ENCODE results near the gene ATOSA. TPM values are rescaled to one million over a fixed set of nuclear protein-coding genes. Genes with fewer than 3 reads are reported as not detected.

The ATOSA gene
- total RNA-seq, result 10 to 100 TPM; 42.6 to 68.5 (median 46.0) TPM

GRCh38 chr15:52679232-52680040 lies at the start of gene ATOSA:
Gene ATOSA, minus strand, starts transcription at chr15:52679388. Its CDS starts 1,367 bp downstream, at chr15:52678021.
- intact Hi-C loops (cut with DNase I), result loop anchor here (2.0 kb wide), 1 partner anchor 111 kb away; the partner anchor contains the start of gene ARPP19
- WGBS, result under 1% methylated on average over 38 of the region's 55 CpGs
- H3K36me3 ChIP-seq, result peaks cover 0 to 19% (median 8%) of the 10 kb centered on the region in 4 donors
- peak within 1 kb of the TSS; percentile 95 to 100 (median 97) for H3K27ac ChIP-seq (replicated peaks in 1 of 4)
- TF ChIP-seq POLR2AphosphoS5 (IDR thresholded peaks at IDR 0.05) (peak; percentile 85 to 90), POLR2A (IDR thresholded peaks at IDR 0.05; ENCODE audit: low read depth) (no peak), CTCF (IDR thresholded peaks at IDR 0.05) (peak in 2 of 3 experiments; percentile 1 to 2)
- H3K4me1 ChIP-seq, result peaks cover 28 to 46% (median 43%) of the 10 kb centered on the region in 4 donors
- no peaks in the 10 kb centered on the region for H3K27me3 ChIP-seq
- DNase-seq (ENCODE audit: extremely low spot score), result peak; percentile 98
- H3K4me3 ChIP-seq, result peak within 1 kb of the TSS; percentile 67 to 99 (median 82)
- no peaks in the 10 kb centered on the region for H3K9me3 ChIP-seq

GRCh38 chr15:52728899-52729298 lies 49.7 kb upstream of the ATOSA start:
- H3K4me3 ChIP-seq, result no peak overlapping the region
- WGBS, result 22% methylated on average over 2 of the region's 2 CpGs
- H3K27ac ChIP-seq (replicated peaks in 1 of 4), result no peak overlapping the region
- intact Hi-C loops (cut with DNase I), result no loop called here
- no peak for TF ChIP-seq POLR2AphosphoS5 (IDR thresholded peaks at IDR 0.05)
- no peak for DNase-seq (ENCODE audit: extremely low spot score)
- H3K36me3 ChIP-seq, result no peaks in the 10 kb centered on the region
- H3K27me3 ChIP-seq, result no peaks in the 10 kb centered on the region
- no peaks in the 10 kb centered on the region for H3K9me3 ChIP-seq
- peaks cover 0 to 14% (median 6%) of the 10 kb centered on the region in 4 donors for H3K4me1 ChIP-seq

- TF ChIP-seq POLR2A (IDR thresholded peaks at IDR 0.05; ENCODE audit: low read depth), result no peak
- Histone ChIP-seq H3K9me3 (no peaks in the 10 kb centered on the region), H3K27me3 (no peaks in the 10 kb centered on the region), H3K4me1 (peaks cover 0 to 8% (median 2%) of the 10 kb centered on the region in 4 donors), H3K4me3 (no peak overlapping the region), H3K36me3 (no peaks in the 10 kb centered on the region), H3K27ac (replicated peaks in 1 of 4) (no peak overlapping the region)
- intact Hi-C loops (cut with DNase I), result no loop called here
- WGBS, result 84% methylated on average over 3 of the region's 3 CpGs
- DNase-seq (ENCODE audit: extremely low spot score), result no peak
Measured at GRCh38 chr15:52727815-52728214, 48.6 kb upstream of the ATOSA start.

- Histone ChIP-seq H3K4me1 (peaks cover 0 to 8% (median 0%) of the 10 kb centered on the region in 4 donors), H3K27ac (replicated peaks in 1 of 4) (no peak overlapping the region), H3K27me3 (no peaks in the 10 kb centered on the region), H3K9me3 (no peaks in the 10 kb centered on the region), H3K36me3 (no peaks in the 10 kb centered on the region), H3K4me3 (no peak overlapping the region)
- no peak for DNase-seq (ENCODE audit: extremely low spot score)
- 92% methylated on average over 2 of the region's 2 CpGs for WGBS
- intact Hi-C loops (cut with DNase I), result no loop called here
- TF ChIP-seq POLR2AphosphoS5 (IDR thresholded peaks at IDR 0.05) (no peak), CTCF (IDR thresholded peaks at IDR 0.05) (no peak), EP300 (IDR thresholded peaks at IDR 0.05) (no peak), POLR2A (IDR thresholded peaks at IDR 0.05; ENCODE audit: low read depth) (no peak)
Measured at GRCh38 chr15:52726195-52726594, 47.0 kb upstream of the ATOSA start.

- 83% methylated on average over 2 of the region's 2 CpGs for WGBS
- intact Hi-C loops (cut with DNase I), result no loop called here
- H3K27ac ChIP-seq (replicated peaks in 1 of 4), result no peak overlapping the region
- H3K9me3 ChIP-seq, result no peaks in the 10 kb centered on the region
- no peaks in the 10 kb centered on the region for H3K27me3 ChIP-seq
- no peak for DNase-seq (ENCODE audit: extremely low spot score)
- TF ChIP-seq CTCF (IDR thresholded peaks at IDR 0.05) (no peak), POLR2AphosphoS5 (IDR thresholded peaks at IDR 0.05) (no peak), POLR2A (IDR thresholded peaks at IDR 0.05; ENCODE audit: low read depth) (no peak), EP300 (IDR thresholded peaks at IDR 0.05) (no peak)
- no peak overlapping the region for H3K4me3 ChIP-seq
- no peaks in the 10 kb centered on the region for H3K4me1 ChIP-seq
- no peaks in the 10 kb centered on the region for H3K36me3 ChIP-seq
Measured at GRCh38 chr15:52718551-52718950, 39.4 kb upstream of the ATOSA start.
